Measurements from ENCODE around the gene APBB2.

DNA sequence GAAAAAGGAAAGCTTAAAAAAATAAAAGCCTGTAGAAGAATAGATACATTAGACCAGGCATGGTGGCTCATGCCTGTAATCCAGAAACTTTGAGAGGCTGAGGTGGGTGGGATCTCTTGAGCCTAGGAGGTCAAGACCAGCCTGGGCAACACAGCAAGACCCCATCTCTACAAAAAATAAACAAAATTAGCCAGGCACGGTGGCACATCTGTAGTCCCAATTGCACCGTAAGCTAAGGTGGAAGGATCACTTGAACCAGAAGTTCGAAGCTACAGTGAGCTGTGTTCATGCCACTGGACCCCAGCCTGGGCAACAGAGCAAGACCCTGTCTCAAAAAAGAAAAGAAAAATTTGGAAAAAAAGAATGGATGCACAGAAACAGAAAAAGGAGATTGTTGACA is 149.4 kb downstream of the APBB2 start:
- TF ChIP-seq EZH2 (IDR thresholded peaks at IDR 0.05; ENCODE audit: insufficient read depth, poor library complexity, severe bottlenecking) (no peak), EZH2phosphoT487 (IDR thresholded peaks at IDR 0.05; ENCODE audit: insufficient read depth, low read depth) (no peak)
